Retinal pigment epithelial cell (primary cell): Measurements from ENCODE around the gene CTBP2.

ENCODE experiments used
- DNase-seq: peaks from one replicate; pipeline ENCODE4 v3.0.0-alpha.2; 2010; ENCODE audit warnings: low read depth
- H3K4me3 ChIP-seq: 2 replicates; pipeline ENCODE4 v1.5.1; 2011; ENCODE audit warnings: mild to moderate bottlenecking, low read length, control low read depth, moderate library complexity
- TF ChIP-seq, protein P1 (sequence below): conservative IDR thresholded peaks from 2 replicates; pipeline ENCODE4 v1.5.1; 2011; ENCODE audit warnings: low read depth, low read length, control low read depth, inconsistent platforms

The CTBP2 gene

DNA sequence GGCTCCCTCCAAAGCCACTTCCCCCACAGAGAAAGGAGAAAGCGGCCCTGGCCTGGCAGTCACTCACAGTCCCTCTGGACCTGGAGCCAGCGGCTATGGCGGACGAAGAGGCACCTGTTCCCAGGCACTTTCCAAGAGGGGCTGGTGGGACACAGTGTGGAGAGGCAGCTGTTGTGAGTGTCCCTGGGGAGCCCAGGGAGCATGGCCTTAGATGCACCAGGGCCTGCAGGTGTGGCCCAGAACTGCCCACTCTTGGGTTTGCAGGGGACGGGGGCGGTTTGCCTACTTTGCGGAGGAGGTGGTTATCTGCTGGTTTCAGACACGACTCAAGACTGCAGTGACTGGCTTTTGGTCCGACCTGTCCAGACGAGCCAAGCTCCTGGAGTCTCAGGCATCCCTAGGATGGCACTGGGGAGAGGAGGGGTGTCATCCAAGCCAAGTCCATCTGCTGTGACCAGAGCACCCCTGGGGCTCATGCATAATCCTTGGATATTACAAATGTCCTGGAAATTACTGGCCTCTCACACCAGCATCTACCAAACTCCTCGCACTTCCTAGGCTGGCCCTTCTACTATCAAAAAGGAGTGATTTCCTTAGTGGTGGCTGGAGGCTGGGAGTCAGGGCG, 18.4 kb downstream of the CTBP2 start:
- no peak for DNase-seq
- TF ChIP-seq, protein P1, sequence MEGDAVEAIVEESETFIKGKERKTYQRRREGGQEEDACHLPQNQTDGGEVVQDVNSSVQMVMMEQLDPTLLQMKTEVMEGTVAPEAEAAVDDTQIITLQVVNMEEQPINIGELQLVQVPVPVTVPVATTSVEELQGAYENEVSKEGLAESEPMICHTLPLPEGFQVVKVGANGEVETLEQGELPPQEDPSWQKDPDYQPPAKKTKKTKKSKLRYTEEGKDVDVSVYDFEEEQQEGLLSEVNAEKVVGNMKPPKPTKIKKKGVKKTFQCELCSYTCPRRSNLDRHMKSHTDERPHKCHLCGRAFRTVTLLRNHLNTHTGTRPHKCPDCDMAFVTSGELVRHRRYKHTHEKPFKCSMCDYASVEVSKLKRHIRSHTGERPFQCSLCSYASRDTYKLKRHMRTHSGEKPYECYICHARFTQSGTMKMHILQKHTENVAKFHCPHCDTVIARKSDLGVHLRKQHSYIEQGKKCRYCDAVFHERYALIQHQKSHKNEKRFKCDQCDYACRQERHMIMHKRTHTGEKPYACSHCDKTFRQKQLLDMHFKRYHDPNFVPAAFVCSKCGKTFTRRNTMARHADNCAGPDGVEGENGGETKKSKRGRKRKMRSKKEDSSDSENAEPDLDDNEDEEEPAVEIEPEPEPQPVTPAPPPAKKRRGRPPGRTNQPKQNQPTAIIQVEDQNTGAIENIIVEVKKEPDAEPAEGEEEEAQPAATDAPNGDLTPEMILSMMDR = no peak
- no peak overlapping the region for H3K4me3 ChIP-seq

DNA sequence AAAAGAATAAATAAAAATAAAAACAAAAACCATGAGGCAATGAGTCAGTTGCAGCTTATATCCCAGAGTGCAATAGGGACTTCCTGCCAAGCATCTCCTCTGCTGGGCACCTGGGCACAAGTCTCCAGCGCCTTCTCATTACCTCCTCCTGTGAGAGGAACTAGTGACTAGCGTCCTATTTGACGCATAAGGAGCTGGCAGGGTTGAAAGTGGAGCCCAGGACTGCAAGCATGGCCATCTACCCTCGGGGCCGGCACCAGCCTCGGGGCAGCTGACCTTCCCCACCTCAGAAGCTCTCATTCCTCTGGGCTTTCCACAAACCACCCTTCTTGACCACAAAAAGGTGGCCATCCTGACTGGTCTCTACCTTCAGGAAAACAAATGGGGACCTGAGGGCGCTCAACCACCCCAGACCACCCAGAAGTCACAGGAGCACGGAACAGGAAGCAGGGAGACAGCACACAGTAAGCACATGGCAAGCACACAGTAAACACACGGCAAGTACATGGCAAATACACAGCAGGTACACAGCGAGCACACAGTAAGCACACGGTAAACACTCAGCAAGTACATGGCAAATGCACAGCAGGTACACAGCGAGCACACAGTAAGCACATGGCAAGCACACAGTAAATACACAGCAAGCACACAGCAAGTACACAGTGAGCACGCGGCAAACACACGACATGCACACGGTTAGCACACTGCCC, 19.1 kb downstream of the CTBP2 start:
- no peak overlapping the region for H3K4me3 ChIP-seq
- DNase-seq = no peak
- TF ChIP-seq, protein P1 = no peak

DNA sequence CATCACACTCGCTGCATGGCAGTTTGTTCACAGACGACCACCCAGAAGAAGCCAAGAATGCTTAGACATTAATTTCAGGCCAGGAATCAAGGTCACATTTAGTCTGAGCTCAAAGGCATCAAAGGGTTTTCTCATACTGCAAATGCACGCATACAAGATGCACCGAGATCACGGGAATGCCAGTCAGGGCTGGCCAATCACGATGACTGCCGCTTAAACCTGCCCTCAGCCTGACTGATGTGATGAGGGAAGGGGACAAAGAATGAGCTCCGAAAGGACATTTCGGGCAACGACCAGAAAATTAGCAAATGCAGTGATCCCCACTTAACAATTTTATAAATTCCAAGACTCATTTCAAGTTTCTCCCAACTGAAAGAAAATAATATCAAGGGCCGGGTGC, 20.2 kb downstream of the CTBP2 start:
- TF ChIP-seq, protein P1 = no peak
- no peak for DNase-seq
- H3K4me3 ChIP-seq = no peak overlapping the region

DNA sequence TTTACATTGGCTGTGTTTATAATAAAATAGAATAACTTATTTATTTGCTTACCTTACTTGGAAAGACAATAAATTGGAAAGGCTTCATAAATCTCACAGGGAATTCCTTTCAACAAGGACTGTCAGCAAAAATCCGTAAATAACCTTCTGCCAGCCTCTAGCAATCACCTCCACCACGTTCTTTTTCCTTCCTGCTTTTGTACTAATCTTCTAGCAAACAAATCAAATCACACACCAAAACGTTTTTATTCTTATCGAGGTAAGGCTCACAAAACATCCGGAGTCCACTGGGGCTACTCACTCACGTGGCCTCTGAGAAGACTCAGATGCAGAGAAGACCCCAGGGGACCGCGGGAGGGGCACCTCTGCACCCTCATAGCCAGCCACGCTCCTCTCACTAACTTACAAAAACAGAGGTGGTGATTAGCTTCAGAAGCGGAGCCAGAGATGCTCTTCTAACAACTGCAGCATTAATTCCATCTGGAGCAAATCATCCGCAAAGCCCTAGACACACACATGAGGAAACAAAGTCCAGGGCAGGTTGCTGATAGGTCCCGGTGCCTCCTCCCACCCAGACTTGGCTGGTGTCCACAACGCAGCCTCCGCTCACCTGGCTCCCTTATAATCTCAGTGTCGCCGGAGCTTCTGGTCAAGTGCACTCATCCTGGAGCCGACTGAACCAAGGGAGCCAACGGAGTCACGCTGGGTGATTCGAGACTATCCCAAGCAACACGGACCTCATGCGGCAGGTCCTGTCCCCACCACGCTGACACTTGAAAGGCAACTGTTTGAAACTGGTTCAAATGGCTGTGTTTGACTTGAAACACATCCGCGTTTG, 22.5 kb downstream of the CTBP2 start:
- DNase-seq = no peak
- TF ChIP-seq, protein P1 = no peak
- H3K4me3 ChIP-seq = no peak overlapping the region

DNA sequence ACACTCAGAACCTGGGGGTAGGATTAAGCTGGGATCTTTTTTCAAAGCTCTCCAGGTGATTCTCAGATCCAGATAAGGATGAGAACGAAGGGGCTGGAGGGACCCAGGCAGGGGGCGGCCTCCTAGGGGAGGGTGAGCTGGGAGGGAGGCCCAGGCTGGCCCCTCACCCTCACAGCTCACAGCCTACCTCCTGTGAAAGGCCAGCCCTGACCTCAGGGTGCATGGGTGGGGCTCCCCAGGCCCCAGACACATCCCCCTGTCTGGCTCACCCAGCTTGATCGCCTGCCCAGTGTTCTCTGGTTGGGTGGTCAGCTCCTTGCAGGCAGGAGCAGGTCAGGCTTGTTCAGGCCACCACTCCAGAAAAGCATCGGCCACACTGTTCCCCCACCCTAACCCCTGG, 24.3 kb downstream of the CTBP2 start:
- DNase-seq = no peak
- H3K4me3 ChIP-seq = no peak overlapping the region
- TF ChIP-seq, protein P1 = no peak

DNA sequence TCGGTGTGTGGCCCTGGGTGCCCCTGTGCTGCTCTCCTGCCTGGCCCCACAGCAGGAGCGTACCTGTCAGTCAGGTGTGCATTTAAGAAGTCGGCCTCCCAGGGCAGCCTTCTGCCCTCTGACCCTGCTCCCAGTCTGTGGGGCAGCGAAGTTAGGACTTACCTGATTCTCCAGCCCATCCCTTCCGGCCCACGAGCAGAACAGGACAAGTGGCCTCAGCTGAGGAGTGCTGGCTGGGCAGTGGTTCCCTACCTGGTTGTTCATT, 24.7 kb downstream of the CTBP2 start:
- no peak overlapping the region for H3K4me3 ChIP-seq
- DNase-seq = no peak
- TF ChIP-seq, protein P1 = no peak
